ENCODE measurements around the gene ERP27.

The ERP27 gene

GRCh38 chr12:14900521-14901227 is 37.7 kb downstream of the ERP27 start:
- no peak for DNase-seq

GRCh38 chr12:14896521-14897169 is 41.7 kb downstream of the ERP27 start:
- no peak for DNase-seq

- no peak for DNase-seq
Measured at GRCh38 chr12:14893506-14894250, 44.7 kb downstream of the ERP27 start.

- DNase-seq: no peak
Measured at GRCh38 chr12:14892726-14893505, 45.4 kb downstream of the ERP27 start.

GRCh38 chr12:14890701-14891100 is 47.6 kb downstream of the ERP27 start:
- DNase-seq: no peak

GRCh38 chr12:14886271-14886670 is 52.1 kb downstream of the ERP27 start:
- DNase-seq: no peak

- no peak for DNase-seq
Measured at GRCh38 chr12:14885718-14886221, 52.6 kb downstream of the ERP27 start, which contains the start of gene MGP. Gene MGP (minus strand): TSS chr12:14885854. CDS start chr12:14885791, 63 bp downstream.

- peak in 4 of 5 experiments; percentile 41 to 89 (median 70) for DNase-seq
Measured at GRCh38 chr12:14884458-14884878, 53.9 kb downstream of the ERP27 start.

- no peak for DNase-seq
Measured at GRCh38 chr12:14883686-14884085, 54.7 kb downstream of the ERP27 start.

GRCh38 chr12:14880890-14881453 is 57.4 kb downstream of the ERP27 start:
- DNase-seq: peak in 1 of 5 experiments; percentile 11

GRCh38 chr12:14879222-14879933 is 59.0 kb downstream of the ERP27 start:
- DNase-seq: no peak

GRCh38 chr12:14878488-14878887 is 59.8 kb downstream of the ERP27 start:
- no peak for DNase-seq

- no peak for DNase-seq
Measured at GRCh38 chr12:14876833-14877232, 61.5 kb downstream of the ERP27 start.

- DNase-seq: no peak
Measured at GRCh38 chr12:14874882-14875281, 63.5 kb downstream of the ERP27 start.

GRCh38 chr12:14873440-14874185 is 64.7 kb downstream of the ERP27 start:
- peak in 1 of 5 experiments; percentile 8 for DNase-seq

GRCh38 chr12:14871886-14872285 is 66.5 kb downstream of the ERP27 start:
- no peak for DNase-seq

GRCh38 chr12:14871247-14871646 is 67.1 kb downstream of the ERP27 start:
- DNase-seq: no peak

- DNase-seq: no peak
Measured at GRCh38 chr12:14868916-14869506, 69.3 kb downstream of the ERP27 start.

All from T-helper 2 cell (primary cell).